IMR-90 (cell line): ENCODE results near the gene ERBB4. TPM values are rescaled to one million over a fixed set of nuclear protein-coding genes. Genes with fewer than 3 reads are reported as not detected.

Experiments
- ATAC-seq: fragments of 200-7000 bp; cut with Tn5 transposase; 2 replicates; pipeline ENCODE4 v1.9.1; 2020; ENCODE audit warnings: low read depth, mild to moderate bottlenecking, moderate library complexity
- BruUV-seq: library from RNA; stranded (reverse); fragments of 400-500 nt; replicated peaks from 2 replicates; lab custom pipeline; 2021; lab: Mats Ljungman, UMichigan
- CTCF ChIA-PET: fragments of 300-600 bp; formaldehyde crosslinking; extraction: SDS; loops from one replicate; lab custom pipeline; 2021; ENCODE audit warnings: antibody characterized with exemption; lab: Yijun Ruan, JAX
- POLR2A ChIA-PET: fragments of 300-600 bp; sonication (Branson Sonifier 250); formaldehyde crosslinking; loops from one replicate; lab custom pipeline; 2022; ENCODE audit warnings: antibody characterized with exemption; ENCODE audit not compliant: unreplicated experiment; lab: Charles Lee
- DNase-seq: peaks from one replicate; pipeline ENCODE4 v3.0.0; 2013
- H2AFZ ChIP-seq: replicated peaks from 2 replicates; pipeline ENCODE3; 2013; ENCODE audit warnings: low read length, mild to moderate bottlenecking; ENCODE audit not compliant: poor library complexity
- H2AK5ac ChIP-seq: 2 replicates; pipeline ENCODE4 v1.6.1; 2013; ENCODE audit warnings: low read depth, low read length, inconsistent platforms
- H2AK9ac ChIP-seq: replicated peaks from 2 replicates; pipeline ENCODE3; 2013; ENCODE audit warnings: mild to moderate bottlenecking, low read depth, low read length, moderate library complexity; ENCODE audit not compliant: poor library complexity
- H2BK120ac ChIP-seq: 2 replicates; pipeline ENCODE4 v1.6.1; 2013; ENCODE audit warnings: low read depth, low read length, inconsistent platforms
- H2BK15ac ChIP-seq: 3 replicates; pipeline ENCODE4 v1.6.1; 2013; ENCODE audit warnings: low read depth, low read length, inconsistent platforms
- H2BK20ac ChIP-seq: 2 replicates; pipeline ENCODE4 v1.6.1; 2013; ENCODE audit warnings: low read depth, mild to moderate bottlenecking, inconsistent platforms, low read length, moderate library complexity
- H2BK5ac ChIP-seq: 2 replicates; pipeline ENCODE4 v1.6.1; 2013; ENCODE audit warnings: mild to moderate bottlenecking, low read depth, low read length, inconsistent platforms; ENCODE audit not compliant: poor library complexity, severe bottlenecking
- H3K14ac ChIP-seq: replicated peaks from 2 replicates; pipeline ENCODE4 v1.6.1; 2013; ENCODE audit warnings: low read depth, low read length, inconsistent platforms
- H3K18ac ChIP-seq: 2 replicates; pipeline ENCODE4 v1.6.1; 2013; ENCODE audit warnings: low read depth, low read length, control low read depth
- H3K23ac ChIP-seq: 2 replicates; pipeline ENCODE4 v1.6.1; 2013; ENCODE audit warnings: low read depth, low read length, inconsistent platforms
- H3K27ac ChIP-seq: 2 replicates; pipeline ENCODE4 v1.5.1; 2013; ENCODE audit warnings: mild to moderate bottlenecking, control low read depth, low read length; ENCODE audit not compliant: insufficient read depth
- H3K27me3 ChIP-seq: 2 replicates; pipeline ENCODE4 v1.6.1; 2013; ENCODE audit warnings: low read length; ENCODE audit not compliant: control insufficient read depth, insufficient read depth
- H3K36me3 ChIP-seq: 2 replicates; pipeline ENCODE4 v1.6.1; 2013; ENCODE audit warnings: low read length, mixed read lengths; ENCODE audit not compliant: control insufficient read depth, insufficient read depth
- H3K4ac ChIP-seq: 2 replicates; pipeline ENCODE4 v1.6.1; 2013; ENCODE audit warnings: low read depth, low read length, inconsistent platforms
- H3K4me1 ChIP-seq: 2 replicates; pipeline ENCODE4 v1.6.1; 2013; ENCODE audit warnings: low read length, mixed read lengths; ENCODE audit not compliant: control insufficient read depth, insufficient read depth
- H3K4me2 ChIP-seq: 2 replicates; pipeline ENCODE4 v1.6.1; 2013; ENCODE audit warnings: low read depth, mild to moderate bottlenecking, control low read depth, low read length, moderate library complexity
- H3K4me3 ChIP-seq: 2 replicates; pipeline ENCODE4 v1.5.1; 2013; ENCODE audit warnings: low read depth, mild to moderate bottlenecking, control low read depth, low read length, moderate library complexity; ENCODE audit not compliant: insufficient read depth
- H3K56ac ChIP-seq: 2 replicates; pipeline ENCODE4 v1.6.1; 2013; ENCODE audit warnings: low read length, inconsistent platforms; ENCODE audit not compliant: insufficient read depth; ENCODE audit errors: extremely low read depth
- H3K79me1 ChIP-seq, 2 experiments: 2 replicates each; pipeline ENCODE4 v1.6.1; 2013; ENCODE audit warnings: low read length in 2 of 2, inconsistent platforms in 1 of 2, low read depth in 1 of 2
- H3K9ac ChIP-seq: 2 replicates; pipeline ENCODE4 v1.6.1; 2013; ENCODE audit warnings: low read depth, low read length, control low read depth
- H3K9me1 ChIP-seq: 2 replicates; pipeline ENCODE4 v1.6.1; 2013; ENCODE audit warnings: low read length, inconsistent platforms; ENCODE audit not compliant: insufficient read depth
- H3K9me3 ChIP-seq: 2 replicates; pipeline ENCODE4 v1.6.1; 2013; ENCODE audit warnings: low read length; ENCODE audit not compliant: control insufficient read depth, insufficient read depth
- H4K20me1 ChIP-seq: 2 replicates; pipeline ENCODE4 v1.6.1; 2013; ENCODE audit warnings: low read length, inconsistent platforms; ENCODE audit not compliant: insufficient read depth
- H4K5ac ChIP-seq: 2 replicates; pipeline ENCODE4 v1.6.1; 2013; ENCODE audit warnings: mild to moderate bottlenecking, low read depth, low read length, control low read depth
- H4K8ac ChIP-seq, 2 experiments: 2 replicates each; pipeline ENCODE4 v1.6.1; 2013; ENCODE audit warnings: low read depth in 2 of 2, low read length in 2 of 2, control low read depth in 1 of 2, inconsistent platforms in 1 of 2
- H4K91ac ChIP-seq: 2 replicates; pipeline ENCODE4 v1.6.1; 2013; ENCODE audit warnings: low read depth, low read length, inconsistent platforms; ENCODE audit not compliant: insufficient read depth
- BHLHE40 ChIP-seq: fragments of 150-350 bp; IDR thresholded peaks from 2 replicates; pipeline ENCODE4 v1.6.1; 2016; ENCODE audit warnings: mild to moderate bottlenecking, low read depth, low read length
- CEBPB ChIP-seq: IDR thresholded peaks from 2 replicates; pipeline ENCODE4 v1.6.1; 2012; ENCODE audit warnings: low read depth, low read length, improper control_type of control experiment
- CHD1 ChIP-seq: IDR thresholded peaks from 2 replicates; pipeline ENCODE4 v1.6.1; 2012; ENCODE audit warnings: low read depth, low read length, improper control_type of control experiment
- CTCF ChIP-seq: conservative IDR thresholded peaks from 2 replicates; pipeline ENCODE4 v1.5.1; 2012; ENCODE audit warnings: mild to moderate bottlenecking, low read depth, low read length, improper control_type of control experiment
- FOS ChIP-seq: fragments of 150-350 bp; IDR thresholded peaks from 2 replicates; pipeline ENCODE4 v1.6.1; 2016; ENCODE audit warnings: low read depth, low read length
- MAFK ChIP-seq: IDR thresholded peaks from 2 replicates; pipeline ENCODE4 v1.6.1; 2012; ENCODE audit warnings: low read depth, low read length, improper control_type of control experiment
- MAZ ChIP-seq: IDR thresholded peaks from 2 replicates; pipeline ENCODE4 v1.6.1; 2012; ENCODE audit warnings: low read depth, mild to moderate bottlenecking, low read length, improper control_type of control experiment, moderate library complexity, borderline replicate concordance
- MXI1 ChIP-seq: IDR thresholded peaks from 2 replicates; pipeline ENCODE4 v1.6.1; 2012; ENCODE audit warnings: low read depth, mild to moderate bottlenecking, low read length, moderate library complexity, borderline replicate concordance
- NFE2L2 ChIP-seq: fragments of 150-350 bp; IDR thresholded peaks from 2 replicates; pipeline ENCODE4 v1.6.1; 2016; ENCODE audit warnings: low read depth, mild to moderate bottlenecking, low read length
- POLR2A ChIP-seq: IDR thresholded peaks from 2 replicates; pipeline ENCODE4 v1.6.1; 2012; ENCODE audit warnings: mild to moderate bottlenecking, low read depth, low read length
- RAD21 ChIP-seq: IDR thresholded peaks from 2 replicates; pipeline ENCODE4 v1.6.1; 2012; ENCODE audit warnings: low read length, improper control_type of control experiment
- RCOR1 ChIP-seq: IDR thresholded peaks from 2 replicates; pipeline ENCODE4 v1.6.1; 2012; ENCODE audit warnings: mild to moderate bottlenecking, low read length, improper control_type of control experiment; ENCODE audit not compliant: insufficient replicate concordance
- RFX5 ChIP-seq: IDR thresholded peaks from 2 replicates; pipeline ENCODE4 v1.8.0; 2012; ENCODE audit warnings: low read depth, mild to moderate bottlenecking, low read length, moderate library complexity
- SMC3 ChIP-seq: fragments of 150-350 bp; IDR thresholded peaks from 2 replicates; pipeline ENCODE4 v1.6.1; 2016; ENCODE audit warnings: low read depth, mild to moderate bottlenecking, antibody characterized with exemption, low read length, moderate library complexity
- USF2 ChIP-seq: fragments of 150-350 bp; IDR thresholded peaks from 2 replicates; pipeline ENCODE4 v1.6.1; 2017; ENCODE audit warnings: mild to moderate bottlenecking, antibody characterized with exemption, low read length, low read depth
- WGBS, 2 experiments: methylation state at CpG; one replicate each; pipeline versions ENCODE4 v1.1.5 to v1.1.7; 2013; ENCODE audit warnings: missing lambda C conversion rate in 2 of 2; ENCODE audit not compliant: insufficient read length in 1 of 2; ENCODE audit errors: extremely low coverage in 2 of 2; 5-methylcytosine and 5-hydroxymethylcytosine counted together
- dilution Hi-C: fragments of 300-500 bp; cut with HindIII; formaldehyde crosslinking; loops from one replicate; pipeline ENCODE4 v1.14.3; 2018; ENCODE audit warnings: low sequenced_read_pairs; ENCODE audit not compliant: unreplicated experiment
- in situ Hi-C: fragments of 300-500 bp; cut with MboI; formaldehyde crosslinking; loops from 3 replicates; pipeline ENCODE4 v1.14.3; 2019; ENCODE audit warnings: low sequenced_read_pairs, inconsistent platforms, mixed read lengths
- intact Hi-C: fragments of 100-400 bp; cut with micrococcal nuclease; formaldehyde crosslinking; loops from 2 replicates; pipeline ENCODE4 v1.10.0; 2022
- polyA plus RNA-seq, 3 experiments: library from polyadenylated mRNA; depleted of rRNA; stranded (reverse); fragments of >200 nt; gene quantifications; 2 replicates each; pipeline ENCODE4 v1.2.3, GENCODE V29; 2012; ENCODE audit warnings: low replicate concordance in 1 of 3
- total RNA-seq: library from RNA; depleted of rRNA; stranded (reverse); fragments of >200 nt; gene quantifications from 2 replicates; pipeline ENCODE4 v1.2.3, GENCODE V29; 2012
- TF ChIP-seq, protein P1 (sequence below): fragments of 150-350 bp; IDR thresholded peaks from 2 replicates; pipeline ENCODE4 v1.6.1; 2016; ENCODE audit warnings: low read depth, mild to moderate bottlenecking, low read length, moderate library complexity, borderline replicate concordance

ERBB4 gene
- total and polyA plus RNA-seq, 2 of the 4 experiments (the other 2 are of a cell fraction) = not detected

DNA sequence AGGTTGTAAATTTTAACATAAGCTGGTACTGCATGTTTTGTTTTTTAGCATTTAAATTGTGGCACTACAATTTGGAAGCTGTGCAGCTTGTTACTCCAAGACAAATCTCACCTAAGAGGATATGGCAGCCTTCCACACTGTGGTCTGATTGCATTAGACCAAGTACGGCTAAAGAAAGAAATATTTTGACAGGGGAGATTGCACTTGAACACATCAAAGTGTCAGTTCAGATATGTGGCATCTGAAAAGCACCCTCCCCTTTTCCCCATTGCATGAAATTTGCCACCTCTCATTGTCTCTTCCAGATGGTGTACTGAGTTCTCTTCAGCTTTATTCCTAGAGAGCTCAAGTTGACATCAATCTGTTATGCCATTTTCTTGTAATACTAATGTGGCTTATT is 295.9 kb downstream of the ERBB4 start:
- Histone ChIP-seq H3K27ac (no peak overlapping the region), H4K8ac (no peak overlapping the region), H3K79me1 (no peaks in the 10 kb centered on the region), H2BK120ac (no peak overlapping the region), H3K4ac (no peak overlapping the region), H2BK20ac (no peak overlapping the region), H4K20me1 (no peaks in the 10 kb centered on the region), H3K4me1 (no peaks in the 10 kb centered on the region), H3K14ac (no peak overlapping the region), H4K91ac (no peak overlapping the region), H2AK9ac (no peak overlapping the region), H3K9ac (no peak overlapping the region), H3K4me3 (no peak overlapping the region), H3K23ac (no peak overlapping the region), H3K18ac (no peak overlapping the region), H3K27me3 (no peaks in the 10 kb centered on the region; the same call in 1 of the 2 replicates), H2BK15ac (no peak overlapping the region), H3K36me3 (no peaks in the 10 kb centered on the region), H3K56ac (no peak overlapping the region), H2AFZ (no peak overlapping the region), H2AK5ac (no peak overlapping the region), H2BK5ac (no peak overlapping the region), H4K5ac (no peak overlapping the region), H3K9me3 (no peaks in the 10 kb centered on the region), H3K9me1 (no peaks in the 10 kb centered on the region), H3K4me2 (no peak overlapping the region)
- DNase-seq (no peak), ATAC-seq (no peak)
- TF ChIP-seq CTCF (no peak), RCOR1 (no peak), FOS (no peak), USF2 (no peak), RAD21 (no peak), RFX5 (no peak), SMC3 (no peak), CHD1 (no peak), MXI1 (no peak), MAFK (no peak), POLR2A (no peak), MAZ (no peak), BHLHE40 (no peak), CEBPB (no peak), NFE2L2 (no peak)
- TF ChIP-seq, protein P1, sequence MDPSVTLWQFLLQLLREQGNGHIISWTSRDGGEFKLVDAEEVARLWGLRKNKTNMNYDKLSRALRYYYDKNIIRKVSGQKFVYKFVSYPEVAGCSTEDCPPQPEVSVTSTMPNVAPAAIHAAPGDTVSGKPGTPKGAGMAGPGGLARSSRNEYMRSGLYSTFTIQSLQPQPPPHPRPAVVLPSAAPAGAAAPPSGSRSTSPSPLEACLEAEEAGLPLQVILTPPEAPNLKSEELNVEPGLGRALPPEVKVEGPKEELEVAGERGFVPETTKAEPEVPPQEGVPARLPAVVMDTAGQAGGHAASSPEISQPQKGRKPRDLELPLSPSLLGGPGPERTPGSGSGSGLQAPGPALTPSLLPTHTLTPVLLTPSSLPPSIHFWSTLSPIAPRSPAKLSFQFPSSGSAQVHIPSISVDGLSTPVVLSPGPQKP = no peak
- in situ Hi-C loops (no loop called here), dilution Hi-C loops (no loop called here), intact Hi-C loops (no loop called here)
- no CpG with 5 or more reads among the region's 1 CpG for WGBS, 2 experiments
- ChIA-PET POLR2A (no interaction called here), CTCF (no interaction called here)
- BruUV-seq = no TSS peak
